ENCODE results near the gene ATXN10.
"Not testable (repeated sequence)": the region's sequence is repeated elsewhere in the genome, so short reads cannot be mapped to it uniquely, and the experiment has no call there.

The ATXN10 gene

GRCh38 chr22:45680932-45681700 is 9.5 kb downstream of the ATXN10 start:
- DNase-seq = no peak

- no peak for DNase-seq
Measured at GRCh38 chr22:45682064-45682463, 10.4 kb downstream of the ATXN10 start.

GRCh38 chr22:45682773-45683172 is 11.1 kb downstream of the ATXN10 start:
- DNase-seq = not testable (repeated sequence)

DNA sequence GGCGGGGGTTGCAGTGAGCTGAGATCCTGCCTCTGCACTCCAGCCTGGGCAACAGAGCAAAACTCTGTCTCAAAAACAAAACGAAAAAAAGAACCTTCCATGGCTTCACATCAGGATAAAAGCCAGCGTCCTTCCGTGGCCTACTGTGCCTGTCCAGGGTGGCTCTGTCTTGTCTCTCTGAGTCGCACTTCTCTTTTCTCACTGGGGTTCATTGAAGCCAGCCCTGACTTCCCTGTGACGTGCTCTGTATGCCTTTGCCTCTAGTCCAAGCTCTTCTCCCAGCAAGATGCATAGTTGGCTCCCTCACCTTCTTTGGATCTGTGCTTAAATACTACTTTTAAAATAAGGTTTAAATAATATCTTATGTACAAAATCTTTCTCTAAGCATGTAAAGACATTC is 11.6 kb downstream of the ATXN10 start:
- no peak for DNase-seq

- DNase-seq = no peak
Measured at GRCh38 chr22:45683680-45684079, 12.0 kb downstream of the ATXN10 start.

- no peak for DNase-seq
Measured at GRCh38 chr22:45684169-45684568, 12.5 kb downstream of the ATXN10 start.

GRCh38 chr22:45684752-45685574 is 13.3 kb downstream of the ATXN10 start:
- DNase-seq = no peak

- no peak for DNase-seq
Measured at GRCh38 chr22:45686004-45686403, 14.4 kb downstream of the ATXN10 start.

DNA sequence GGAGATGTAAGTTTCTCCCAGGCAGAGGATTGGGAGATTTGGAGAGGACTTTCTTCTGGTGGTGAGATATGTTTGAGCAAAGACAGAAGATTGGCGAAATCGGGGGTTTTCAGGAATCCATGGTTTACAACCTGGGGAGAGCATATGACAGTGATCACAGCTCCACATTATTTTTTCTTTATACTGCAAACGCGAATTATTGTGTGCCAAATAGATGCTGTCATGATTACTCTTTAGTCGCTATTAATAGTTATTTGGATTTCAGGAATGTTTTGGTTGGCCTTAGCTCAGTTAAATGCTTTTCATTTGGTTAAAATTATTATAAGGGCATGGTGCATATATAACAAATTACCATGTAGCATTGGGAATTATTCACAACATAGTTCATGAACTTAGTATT is 15.2 kb downstream of the ATXN10 start:
- no peak for DNase-seq

- DNase-seq = no peak
Measured at GRCh38 chr22:45688600-45689080, 17.0 kb downstream of the ATXN10 start.

DNA sequence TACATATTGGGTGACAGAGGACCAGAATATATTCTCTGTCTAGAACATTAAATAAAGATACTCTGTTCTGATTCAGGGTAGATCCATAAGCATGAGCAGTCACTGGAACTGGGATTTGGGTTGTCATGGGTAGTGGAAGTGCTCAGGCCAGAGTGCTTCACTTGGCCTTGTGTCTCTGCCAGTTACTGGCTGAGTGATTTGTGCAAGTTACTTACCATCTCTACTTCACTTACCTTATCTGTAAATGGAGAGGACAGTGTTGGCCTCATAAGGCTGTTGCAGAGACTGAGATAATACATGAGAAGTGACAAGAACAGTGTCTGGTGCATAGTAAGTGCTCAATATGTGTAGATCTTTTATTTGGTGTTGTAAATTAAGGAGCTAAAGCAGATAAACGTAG is 17.6 kb downstream of the ATXN10 start:
- DNase-seq = no peak

DNA sequence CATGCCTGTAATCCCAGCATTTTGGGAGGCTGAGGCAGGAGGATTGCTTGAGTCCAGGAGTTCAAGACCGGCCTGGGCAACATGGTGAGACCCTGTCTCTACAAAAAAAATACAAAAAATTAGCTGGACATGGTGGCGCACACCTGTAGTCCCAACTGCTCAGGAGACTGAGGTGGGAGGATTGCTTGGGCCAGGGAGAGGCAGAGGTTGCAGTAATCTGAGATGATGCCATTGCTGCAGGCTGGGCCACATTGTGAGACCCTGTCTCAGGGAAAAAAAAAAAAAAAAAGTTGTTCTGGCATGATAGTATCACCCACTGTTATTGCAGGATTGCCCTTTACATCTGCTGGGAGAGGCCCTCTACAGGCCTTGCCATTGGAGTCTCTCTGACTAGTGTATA is 18.4 kb downstream of the ATXN10 start:
- DNase-seq = no peak

DNA sequence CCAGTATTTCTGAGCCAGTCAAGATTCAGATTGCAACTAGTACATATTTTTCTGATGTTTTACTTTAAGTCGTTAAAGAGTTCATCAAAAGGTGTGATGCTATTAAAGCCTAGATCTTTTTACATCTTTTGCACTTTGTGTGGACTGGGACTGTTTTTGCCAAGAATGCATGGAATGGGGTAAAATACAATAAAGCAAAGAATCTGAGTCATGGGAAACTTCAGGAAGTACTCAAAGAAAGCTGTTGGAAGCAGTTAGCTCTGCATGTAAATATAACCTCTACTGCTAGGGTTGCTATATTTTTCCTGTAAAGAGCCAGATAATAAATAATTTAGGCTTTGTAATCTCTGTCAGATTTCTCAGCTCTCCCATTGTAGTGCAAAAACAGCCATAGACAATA is 20.9 kb downstream of the ATXN10 start:
- no peak for DNase-seq

DNA sequence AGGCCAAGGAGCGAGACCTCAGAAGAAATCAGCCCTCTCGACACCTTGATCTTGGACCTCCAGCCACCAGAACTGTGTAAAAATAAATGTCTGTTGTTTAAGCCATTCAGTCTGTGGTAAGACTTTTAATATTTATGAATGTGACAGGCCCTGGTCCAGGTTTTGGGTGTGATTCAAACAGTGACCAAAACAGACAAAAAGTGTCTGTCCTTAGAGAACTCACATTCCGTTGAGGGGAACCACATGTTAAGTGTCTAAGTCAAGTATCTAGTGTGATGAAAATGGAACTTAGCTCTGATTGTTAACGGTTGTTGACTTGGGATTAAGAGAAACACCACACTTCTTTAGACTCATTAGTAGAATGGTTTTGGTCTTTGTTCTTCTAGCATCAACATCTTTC is 22.2 kb downstream of the ATXN10 start:
- no peak for DNase-seq

DNA sequence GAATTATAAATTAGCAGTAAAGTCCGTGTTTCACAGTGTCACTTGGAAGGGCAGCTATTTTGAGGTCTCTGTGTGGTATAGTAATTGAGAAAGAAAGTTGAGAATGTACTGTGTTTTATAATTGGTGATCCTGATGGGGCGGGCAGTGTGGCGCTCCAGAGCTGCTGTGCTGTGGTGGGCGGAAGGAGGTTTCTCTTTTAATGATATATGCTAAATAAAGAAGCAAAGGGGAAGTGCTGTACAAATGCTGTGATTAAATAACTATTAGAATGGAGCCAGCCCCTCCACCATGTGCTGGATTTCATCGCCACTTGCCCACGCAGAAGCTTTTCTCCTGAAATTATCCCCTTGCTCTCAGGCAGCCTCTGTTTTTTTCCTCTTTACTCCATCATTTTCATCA is 24.6 kb downstream of the ATXN10 start:
- no peak for DNase-seq

GRCh38 chr22:45698094-45698493 is 26.5 kb downstream of the ATXN10 start:
- no peak for DNase-seq

DNA sequence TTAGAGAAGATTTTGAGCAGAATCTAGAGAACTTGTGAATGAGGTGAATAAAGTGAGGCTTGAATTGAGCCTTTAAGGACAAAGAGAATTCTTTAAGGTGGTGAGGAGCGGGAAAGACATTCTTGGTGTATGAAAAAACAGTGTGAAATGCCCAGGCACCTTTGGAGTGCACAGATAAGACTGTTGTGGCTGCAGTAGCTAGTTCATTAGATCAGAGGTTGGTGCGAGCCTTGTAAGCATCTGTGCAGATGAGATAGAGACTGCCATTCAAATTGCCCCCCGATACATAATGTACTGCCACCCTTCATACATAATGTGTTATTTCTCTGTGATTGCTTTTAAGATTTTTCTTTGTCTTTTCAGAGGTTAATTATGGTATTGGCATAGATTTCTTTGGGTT is 31.3 kb downstream of the ATXN10 start:
- no peak for DNase-seq

- DNase-seq = no peak
Measured at GRCh38 chr22:45703758-45704157, 32.1 kb downstream of the ATXN10 start.

DNA sequence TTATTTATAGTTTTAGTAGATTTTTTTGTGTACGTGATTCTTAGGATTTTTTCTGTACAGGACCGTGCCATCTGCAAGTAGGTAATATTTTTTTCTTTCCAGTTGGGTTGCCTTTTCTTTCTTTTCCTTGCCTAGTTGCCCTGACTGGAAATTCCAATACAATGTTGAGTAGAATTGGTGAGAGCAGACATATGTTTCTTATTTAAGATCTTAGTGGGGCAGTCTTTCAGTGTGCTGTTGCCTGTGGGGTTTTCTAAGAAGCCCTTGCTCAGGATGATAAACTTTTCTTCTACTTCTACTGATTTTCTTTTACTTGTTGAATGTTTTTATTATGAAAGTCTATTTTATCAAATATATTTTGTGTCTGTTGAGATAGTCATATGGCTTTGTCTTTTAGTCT is 33.0 kb downstream of the ATXN10 start:
- DNase-seq = no peak

- no peak for DNase-seq
Measured at GRCh38 chr22:45707605-45708004, 36.0 kb downstream of the ATXN10 start.

DNA sequence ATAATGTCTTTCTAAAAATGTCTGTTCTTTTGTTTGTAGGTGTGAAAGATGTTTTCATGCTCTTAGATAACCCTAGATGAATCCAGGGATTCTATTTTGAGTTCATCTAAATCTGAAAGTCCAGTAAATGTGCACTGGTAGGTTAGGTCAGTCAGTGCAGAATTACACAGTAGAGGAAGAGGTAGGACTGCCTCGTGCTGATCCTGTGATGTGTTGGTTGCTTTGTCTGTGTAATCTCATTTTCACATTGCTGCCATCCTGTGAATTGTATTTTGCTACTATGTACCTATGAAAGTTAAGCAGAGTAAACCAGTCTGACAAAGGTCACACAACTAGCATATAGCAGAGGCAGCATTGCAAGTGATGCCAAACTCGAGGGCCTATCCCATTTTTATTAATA is 36.5 kb downstream of the ATXN10 start:
- DNase-seq = no peak

DNA sequence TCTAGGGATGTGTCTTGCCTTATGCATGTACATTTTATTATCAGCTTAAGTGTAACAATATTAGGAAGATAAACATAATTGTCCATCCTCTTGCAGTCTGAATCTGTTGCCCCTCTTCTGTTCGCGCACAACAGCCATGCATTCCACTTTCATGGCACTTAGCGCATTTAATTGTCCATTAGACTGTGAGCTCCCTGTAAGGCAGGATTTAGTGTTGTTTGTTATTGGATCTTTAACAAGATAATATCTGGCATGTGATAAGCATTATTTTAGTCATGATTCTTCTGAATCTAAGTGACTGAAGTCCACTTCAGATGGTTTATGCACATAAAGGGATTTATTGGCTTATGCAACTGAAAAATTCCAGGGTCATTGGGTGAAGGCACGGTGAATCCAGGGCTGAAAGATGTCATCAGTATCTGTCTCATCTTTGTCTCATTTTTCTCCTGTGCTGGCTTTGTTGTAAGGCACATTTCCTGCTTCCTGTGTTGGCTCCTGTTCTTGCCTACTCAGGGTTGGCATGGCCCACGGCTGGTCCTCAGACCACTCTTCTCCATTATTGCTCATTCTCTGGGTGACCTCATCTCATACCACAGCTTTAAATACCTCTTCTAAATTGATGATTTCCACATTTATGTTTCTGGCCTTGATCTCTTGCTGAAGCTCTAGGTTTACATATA is 37.6 kb downstream of the ATXN10 start:
- no peak for DNase-seq

DNA sequence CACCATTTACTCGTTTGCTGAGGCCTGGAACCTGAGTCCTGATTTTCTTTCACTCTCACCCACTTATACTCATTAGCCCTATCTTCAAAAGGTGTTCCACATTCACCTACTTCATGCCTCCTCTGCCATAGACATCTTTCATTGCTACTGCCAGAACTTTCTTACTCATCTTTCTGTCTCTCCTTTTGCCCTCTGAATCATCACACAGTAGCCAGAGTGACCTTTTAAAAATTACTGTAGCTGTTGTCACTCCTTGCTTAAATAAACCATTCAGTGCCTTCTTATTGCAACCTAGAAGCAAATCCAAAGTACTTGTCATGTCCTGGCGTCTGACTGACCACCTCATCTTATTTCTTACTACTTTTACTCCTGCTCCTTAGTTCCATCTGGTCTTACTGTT is 38.2 kb downstream of the ATXN10 start:
- no peak for DNase-seq

DNA sequence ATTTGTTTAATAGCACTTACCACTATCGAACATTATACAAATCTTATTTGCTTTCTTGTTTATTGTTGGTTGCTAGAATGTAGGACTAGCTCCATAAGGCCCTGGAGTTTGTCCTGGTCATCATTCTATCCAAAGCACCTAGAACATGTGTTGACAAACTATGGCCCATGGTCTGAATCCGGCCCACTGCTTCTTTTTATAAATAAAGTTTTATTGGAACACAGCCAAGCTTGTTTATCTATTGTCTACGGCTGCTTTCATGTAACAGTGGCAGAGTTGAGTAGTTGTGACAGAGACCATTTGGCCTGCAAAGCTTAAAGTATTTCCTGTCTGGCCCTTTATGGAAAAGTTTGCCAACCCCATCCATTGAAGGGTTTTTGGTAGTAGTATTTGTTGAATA is 38.8 kb downstream of the ATXN10 start:
- DNase-seq = no peak

Measured in CD4-positive, alpha-beta T cell treated with Interferon gamma for 1 hour (primary cell).